GM12878 (cell line): Measurements from ENCODE around the gene IL32.

Experiments
- BHLHE40 ChIP-seq, 2 experiments: fragments of 450-650 bp in 1 of 2; IDR thresholded peaks; 2 replicates each; pipeline ENCODE4 v1.6.1; 2011 to 2017; ENCODE audit warnings: low read depth in 2 of 2, borderline replicate concordance in 1 of 2, improper control_type of control experiment in 1 of 2, low read length in 1 of 2, mild to moderate bottlenecking in 1 of 2
- CTCF ChIP-seq, 3 experiments: IDR thresholded peaks in 2 of 3; conservative IDR thresholded peaks in 1 of 3; 2 replicates each; pipeline ENCODE4 v1.5.1; 2011; ENCODE audit warnings: low read depth in 3 of 3, low read length in 3 of 3, mild to moderate bottlenecking in 3 of 3, control low read depth in 2 of 3, moderate library complexity in 2 of 3, inconsistent platforms in 1 of 3, mixed read lengths in 1 of 3; ENCODE audit not compliant: control insufficient read depth in 2 of 3, insufficient read depth in 1 of 3; ENCODE audit errors: extremely low read depth in 1 of 3
- LARP7 ChIP-seq: fragments of 450-650 bp; IDR thresholded peaks from 2 replicates; pipeline ENCODE4 v1.6.1; 2017; ENCODE audit warnings: mild to moderate bottlenecking
- TCF3 ChIP-seq: IDR thresholded peaks from 2 replicates; pipeline ENCODE4 v1.6.1; 2012; ENCODE audit warnings: low read depth, mild to moderate bottlenecking, low read length, borderline replicate concordance; ENCODE audit not compliant: insufficient read depth
- ZNF687 ChIP-seq: fragments of 450-650 bp; IDR thresholded peaks from 2 replicates; pipeline ENCODE4 v1.6.1; 2017; ENCODE audit warnings: mild to moderate bottlenecking, moderate library complexity

GRCh38 chr16:3044708-3045107 is 20.7 kb upstream of the IL32 start:
- TF ChIP-seq CTCF (IDR thresholded peaks at IDR 0.05 in 2 of 3, conservative IDR thresholded peaks at IDR 0.05 in 1 of 3; ENCODE audit: control insufficient read depth in 2 of 3, extremely low read depth in 1 of 3, insufficient read depth in 1 of 3, low read depth in 3 of 3, low read length in 3 of 3) (no peak), TCF3 (no peak), ZNF687 (no peak), LARP7 (no peak), BHLHE40 (IDR thresholded peaks at IDR 0.05; ENCODE audit: borderline replicate concordance in 1 of 2, low read depth in 2 of 2, low read length in 1 of 2) (no peak)
